GM08714 (cell line): ENCODE measurements around the gene BPIFB6.
"Not testable (repeated sequence)": the region's sequence is repeated elsewhere in the genome, so short reads cannot be mapped to it uniquely, and the experiment has no call there.

Experiments used
- H3K4me3 ChIP-seq: fragments of 200-500 bp; sonication (Bioruptor generic); 2 replicates; pipeline ENCODE4 v1.5.1; 2014; ENCODE audit warnings: mild to moderate bottlenecking, low read length, inconsistent platforms
- ZNF274 ChIP-seq: IDR thresholded peaks from 2 replicates; pipeline ENCODE4 v1.6.1; 2012; ENCODE audit warnings: mild to moderate bottlenecking, low read depth, low read length

Gene BPIFB6

GRCh38 chr20:33026779-33027759, 4.4 kb upstream of the BPIFB6 start:
- TF ChIP-seq ZNF274, result no peak
- H3K4me3 ChIP-seq, result no peak overlapping the region

- no peak for TF ChIP-seq ZNF274
- no peak overlapping the region for H3K4me3 ChIP-seq
Measured at GRCh38 chr20:33027769-33028751, 3.4 kb upstream of the BPIFB6 start.

- no peak overlapping the region for H3K4me3 ChIP-seq
Measured at GRCh38 chr20:33028875-33029274, 2.6 kb upstream of the BPIFB6 start.

GRCh38 chr20:33030076-33030475, 1.4 kb upstream of the BPIFB6 start:
- no peak for TF ChIP-seq ZNF274
- H3K4me3 ChIP-seq, result no peak overlapping the region

More at GRCh38 chr20:33028875-33029274, 2.6 kb upstream of the BPIFB6 start:
- TF ChIP-seq ZNF274, result no peak

GRCh38 chr20:33030569-33030968, 879 bp upstream of the BPIFB6 start:
- no peak for TF ChIP-seq ZNF274
- no peak overlapping the region for H3K4me3 ChIP-seq

- no peak for TF ChIP-seq ZNF274
- H3K4me3 ChIP-seq, result no peak overlapping the region
Measured at GRCh38 chr20:33032555-33032954, 1.1 kb downstream of the BPIFB6 start.

GRCh38 chr20:33033381-33033780, 1.9 kb downstream of the BPIFB6 start:
- H3K4me3 ChIP-seq, result no peak overlapping the region
- TF ChIP-seq ZNF274, result no peak

GRCh38 chr20:33034115-33034514, 2.7 kb downstream of the BPIFB6 start:
- H3K4me3 ChIP-seq, result no peak overlapping the region
- TF ChIP-seq ZNF274, result no peak

- no peak for TF ChIP-seq ZNF274
Measured at GRCh38 chr20:33034901-33035492, 3.5 kb downstream of the BPIFB6 start.

GRCh38 chr20:33037456-33037855, 6.0 kb downstream of the BPIFB6 start:
- TF ChIP-seq ZNF274, result no peak
- no peak overlapping the region for H3K4me3 ChIP-seq

More at GRCh38 chr20:33034901-33035492, 3.5 kb downstream of the BPIFB6 start:
- no peak overlapping the region for H3K4me3 ChIP-seq

- no peak for TF ChIP-seq ZNF274
- no peak overlapping the region for H3K4me3 ChIP-seq
Measured at GRCh38 chr20:33038243-33038642, 6.8 kb downstream of the BPIFB6 start.

GRCh38 chr20:33042430-33042829, 11.0 kb downstream of the BPIFB6 start:
- TF ChIP-seq ZNF274, result no peak
- no peak overlapping the region for H3K4me3 ChIP-seq

- no peak overlapping the region for H3K4me3 ChIP-seq
- TF ChIP-seq ZNF274, result no peak
Measured at GRCh38 chr20:33042983-33043730, 11.7 kb downstream of the BPIFB6 start.

- H3K4me3 ChIP-seq, result no peak overlapping the region
- TF ChIP-seq ZNF274, result no peak
Measured at GRCh38 chr20:33043731-33044181, 12.3 kb downstream of the BPIFB6 start.

- H3K4me3 ChIP-seq, result not testable (repeated sequence)
Measured at GRCh38 chr20:33045129-33045721, 13.8 kb downstream of the BPIFB6 start.
